IPS-18a (cell line): ENCODE results near the gene PRR29.

ENCODE experiments used
- H3K27ac ChIP-seq: one replicate; pipeline ENCODE4 v1.5.1; 2013; ENCODE audit warnings: low read length
- H3K27me3 ChIP-seq: one replicate; pipeline ENCODE4 v1.6.1; 2013; ENCODE audit warnings: mild to moderate bottlenecking, low read length; ENCODE audit not compliant: control insufficient read depth, insufficient read depth
- H3K36me3 ChIP-seq: one replicate; pipeline ENCODE4 v1.6.1; 2013; ENCODE audit warnings: low read depth, low read length; ENCODE audit not compliant: control insufficient read depth
- H3K4me1 ChIP-seq: one replicate; pipeline ENCODE4 v1.6.1; 2013; ENCODE audit warnings: low read depth, low read length; ENCODE audit not compliant: control insufficient read depth
- H3K4me3 ChIP-seq: one replicate; pipeline ENCODE4 v1.5.1; 2013; ENCODE audit warnings: low read length
- H3K9ac ChIP-seq: one replicate; pipeline ENCODE4 v1.6.1; 2013; ENCODE audit warnings: mild to moderate bottlenecking, low read length, moderate library complexity
- H3K9me3 ChIP-seq: one replicate; pipeline ENCODE4 v1.6.1; 2013; ENCODE audit warnings: low read depth, low read length; ENCODE audit not compliant: control insufficient read depth

PRR29 gene

DNA sequence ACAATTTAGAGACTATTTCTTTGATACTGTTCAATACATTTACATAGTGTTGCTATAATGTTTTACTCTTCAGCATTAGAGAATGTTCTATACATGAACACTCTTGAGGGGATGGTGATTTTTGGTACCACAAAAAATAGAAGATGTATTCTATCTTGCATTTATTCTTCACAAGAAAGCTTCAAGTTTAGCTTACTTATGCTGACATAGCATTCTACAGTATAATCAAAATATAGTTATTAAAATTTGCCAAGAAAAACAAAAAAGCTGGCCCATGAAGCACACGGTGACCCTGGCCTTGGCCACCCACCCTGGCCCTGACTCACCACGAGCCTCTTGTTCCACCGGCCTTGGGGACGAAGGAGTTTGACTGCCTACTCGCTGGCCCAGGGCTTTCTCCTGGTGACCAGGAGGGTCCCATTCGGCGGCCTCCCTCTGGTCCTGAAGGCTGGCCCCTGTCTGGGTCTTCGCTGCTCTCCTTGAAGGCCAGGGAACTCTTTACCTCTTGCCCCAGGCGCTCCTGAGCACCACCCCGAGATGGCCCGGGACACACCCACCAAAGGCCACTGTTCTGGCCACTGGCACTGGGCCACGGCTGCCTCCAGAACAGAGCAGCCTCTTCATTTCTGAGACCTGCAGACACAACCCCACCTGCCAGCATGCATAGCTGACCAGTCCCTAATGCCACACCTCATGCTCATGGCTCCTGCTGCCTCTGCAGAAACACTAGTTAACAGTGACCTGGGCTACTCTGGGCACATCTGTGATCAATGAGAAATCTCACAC is 44.7 kb downstream of the PRR29 start:
- Histone ChIP-seq H3K36me3 (no peaks in the 10 kb centered on the region), H3K4me1 (no peaks in the 10 kb centered on the region), H3K27me3 (no peaks in the 10 kb centered on the region), H3K27ac (no peak overlapping the region), H3K9me3 (no peaks in the 10 kb centered on the region), H3K4me3 (no peak overlapping the region), H3K9ac (no peak overlapping the region)

DNA sequence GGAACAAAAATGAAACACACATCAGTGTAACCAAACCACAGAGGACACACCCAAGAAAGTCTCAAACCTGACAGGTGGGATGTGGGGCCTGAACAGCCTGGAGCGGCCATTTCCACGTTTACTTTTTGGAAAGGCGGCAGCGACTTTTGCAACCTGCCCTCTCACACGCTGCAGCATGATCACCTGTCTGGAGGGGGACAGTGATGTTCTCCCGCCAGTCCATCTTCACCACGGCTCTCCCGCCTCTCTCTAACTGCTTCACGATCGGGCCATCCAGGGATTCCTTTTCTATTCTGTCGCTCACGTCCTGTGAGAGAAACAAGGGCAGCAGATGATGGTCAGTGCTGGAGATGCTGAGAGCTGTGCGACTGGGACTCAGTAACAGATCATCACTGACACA is 47.0 kb downstream of the PRR29 start:
- Histone ChIP-seq H3K9me3 (no peaks in the 10 kb centered on the region), H3K36me3 (no peaks in the 10 kb centered on the region), H3K4me1 (no peaks in the 10 kb centered on the region), H3K9ac (no peak overlapping the region), H3K4me3 (no peak overlapping the region), H3K27ac (no peak overlapping the region), H3K27me3 (no peaks in the 10 kb centered on the region)

DNA sequence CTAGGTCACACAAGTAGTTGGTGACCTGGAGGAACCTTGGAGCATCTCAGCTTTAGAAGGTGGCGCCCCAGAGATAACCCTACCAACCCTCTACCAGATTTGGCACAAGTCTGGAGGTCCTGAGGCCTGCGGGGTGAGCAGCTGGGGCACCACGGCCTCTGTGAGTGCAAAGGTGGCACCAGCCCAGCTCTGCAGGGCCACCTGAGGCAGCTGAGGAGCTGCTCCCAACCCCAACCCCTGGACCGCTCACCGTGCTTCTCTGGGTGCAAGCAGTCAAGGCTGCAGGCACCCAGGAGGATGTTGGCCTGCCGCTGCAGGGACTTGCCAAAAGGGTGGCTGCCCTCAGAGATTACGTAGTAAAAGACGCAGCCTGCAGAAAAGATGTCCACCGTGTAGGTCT is 50.7 kb downstream of the PRR29 start:
- Histone ChIP-seq H3K27me3 (no peaks in the 10 kb centered on the region), H3K27ac (no peak overlapping the region), H3K4me3 (no peak overlapping the region), H3K9ac (no peak overlapping the region), H3K4me1 (no peaks in the 10 kb centered on the region), H3K36me3 (no peaks in the 10 kb centered on the region), H3K9me3 (no peaks in the 10 kb centered on the region)

DNA sequence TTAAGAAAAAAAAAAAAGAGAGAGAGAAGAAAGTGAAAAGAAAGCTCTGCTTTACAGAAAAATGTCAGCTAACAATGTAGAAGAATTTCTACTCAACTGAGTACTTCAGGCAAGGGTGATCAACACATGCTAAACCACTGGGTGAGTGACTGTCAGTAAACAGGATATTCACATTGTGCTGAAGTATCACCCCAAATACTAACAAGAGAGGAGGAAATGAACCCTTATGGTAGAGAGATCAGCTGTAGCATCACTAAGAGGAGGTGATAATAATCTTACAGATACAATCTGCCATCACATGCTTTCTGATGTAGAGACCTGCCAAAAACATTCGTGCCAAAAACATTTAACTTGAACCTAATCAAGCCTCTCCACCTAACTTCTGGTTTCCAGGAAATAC is 53.0 kb downstream of the PRR29 start:
- Histone ChIP-seq H3K9me3 (no peaks in the 10 kb centered on the region), H3K27me3 (no peaks in the 10 kb centered on the region), H3K27ac (no peak overlapping the region), H3K4me3 (no peak overlapping the region), H3K36me3 (no peaks in the 10 kb centered on the region), H3K4me1 (peaks cover 2% of the 10 kb centered on the region), H3K9ac (no peak overlapping the region)

DNA sequence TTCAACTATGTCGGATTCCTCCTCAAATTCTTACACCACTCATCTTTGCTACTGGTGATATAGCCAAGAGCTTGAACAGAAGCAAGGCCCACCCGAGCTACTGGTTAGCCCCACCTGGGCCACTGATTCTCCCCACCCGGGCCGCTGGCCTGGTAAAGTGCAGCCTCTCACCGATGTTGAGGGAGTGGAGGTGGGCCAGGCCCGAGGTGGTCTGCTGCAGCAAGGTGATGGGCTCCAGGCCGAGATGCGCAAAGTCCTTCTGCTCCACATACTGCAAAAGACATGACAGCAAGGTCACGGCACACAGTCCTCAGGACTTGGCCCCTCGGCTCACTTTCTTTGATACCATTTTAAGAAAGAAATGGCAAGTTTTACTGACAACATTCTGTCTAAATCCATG is 55.0 kb downstream of the PRR29 start:
- H3K4me1 ChIP-seq, result peaks cover 9% of the 10 kb centered on the region
- no peak overlapping the region for H3K4me3 ChIP-seq
- H3K36me3 ChIP-seq, result no peaks in the 10 kb centered on the region
- H3K9ac ChIP-seq, result no peak overlapping the region
- H3K9me3 ChIP-seq, result no peaks in the 10 kb centered on the region
- no peak overlapping the region for H3K27ac ChIP-seq
- H3K27me3 ChIP-seq, result no peaks in the 10 kb centered on the region
